Measurements from ENCODE around the gene FIBCD1. TPM values are rescaled to one million over a fixed set of nuclear protein-coding genes. Genes with fewer than 3 reads are reported as not detected.

FIBCD1 gene
- total RNA-seq, 4 donors from 2014 or later, result 0.40 to 0.83 (median 0.42) TPM; not detected in 1

DNA sequence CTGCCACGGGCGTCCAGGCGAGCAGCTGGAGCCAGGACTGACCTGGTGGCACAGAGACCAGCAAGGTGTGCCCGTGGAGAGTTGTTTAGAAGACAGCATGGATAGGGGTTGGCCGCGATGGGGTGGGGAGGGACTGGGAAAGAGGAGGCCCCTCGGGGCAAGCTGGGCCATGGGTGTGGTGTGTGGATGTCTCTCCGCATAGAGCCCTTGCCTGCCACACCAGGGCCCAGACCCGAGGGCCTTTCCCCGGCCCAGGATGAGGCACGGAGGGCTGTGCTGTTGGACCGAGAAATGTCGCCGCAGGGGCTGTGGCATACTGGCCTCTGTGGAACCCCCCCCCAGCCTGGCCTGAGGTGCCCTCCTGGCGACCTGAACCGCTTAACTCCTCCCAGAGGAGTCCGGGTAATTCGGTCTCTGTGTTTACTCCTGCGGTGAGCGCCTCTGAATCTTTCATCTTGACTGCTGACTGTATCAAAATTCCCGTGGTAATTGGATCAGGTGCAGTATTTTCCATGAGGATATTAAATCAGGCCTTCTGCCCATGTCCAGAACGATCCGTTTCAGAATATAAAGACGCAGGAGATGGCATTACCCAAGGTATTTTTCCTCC, 47.4 kb upstream of the FIBCD1 start:
- DNase-seq (ENCODE audit: extremely low spot score), result no peak
- TF ChIP-seq, protein P1, sequence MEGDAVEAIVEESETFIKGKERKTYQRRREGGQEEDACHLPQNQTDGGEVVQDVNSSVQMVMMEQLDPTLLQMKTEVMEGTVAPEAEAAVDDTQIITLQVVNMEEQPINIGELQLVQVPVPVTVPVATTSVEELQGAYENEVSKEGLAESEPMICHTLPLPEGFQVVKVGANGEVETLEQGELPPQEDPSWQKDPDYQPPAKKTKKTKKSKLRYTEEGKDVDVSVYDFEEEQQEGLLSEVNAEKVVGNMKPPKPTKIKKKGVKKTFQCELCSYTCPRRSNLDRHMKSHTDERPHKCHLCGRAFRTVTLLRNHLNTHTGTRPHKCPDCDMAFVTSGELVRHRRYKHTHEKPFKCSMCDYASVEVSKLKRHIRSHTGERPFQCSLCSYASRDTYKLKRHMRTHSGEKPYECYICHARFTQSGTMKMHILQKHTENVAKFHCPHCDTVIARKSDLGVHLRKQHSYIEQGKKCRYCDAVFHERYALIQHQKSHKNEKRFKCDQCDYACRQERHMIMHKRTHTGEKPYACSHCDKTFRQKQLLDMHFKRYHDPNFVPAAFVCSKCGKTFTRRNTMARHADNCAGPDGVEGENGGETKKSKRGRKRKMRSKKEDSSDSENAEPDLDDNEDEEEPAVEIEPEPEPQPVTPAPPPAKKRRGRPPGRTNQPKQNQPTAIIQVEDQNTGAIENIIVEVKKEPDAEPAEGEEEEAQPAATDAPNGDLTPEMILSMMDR (IDR thresholded peaks at IDR 0.05), result no peak
- no peak for TF ChIP-seq EP300 (IDR thresholded peaks at IDR 0.05)
- no peak for TF ChIP-seq POLR2AphosphoS5 (IDR thresholded peaks at IDR 0.05)
- no peaks in the 10 kb centered on the region for H3K36me3 ChIP-seq
- H3K9me3 ChIP-seq, result no peaks in the 10 kb centered on the region
- H3K4me1 ChIP-seq, result no peaks in the 10 kb centered on the region
- H3K27me3 ChIP-seq, result peaks cover 0 to 43% (median 0%) of the 10 kb centered on the region in 4 donors
- intact Hi-C loops (cut with DNase I), result no loop called here
- 62% methylated on average over 11 of the region's 24 CpGs for WGBS
- no peak overlapping the region for H3K27ac ChIP-seq (replicated peaks in 1 of 4)
- H3K4me3 ChIP-seq, result no peak overlapping the region

DNA sequence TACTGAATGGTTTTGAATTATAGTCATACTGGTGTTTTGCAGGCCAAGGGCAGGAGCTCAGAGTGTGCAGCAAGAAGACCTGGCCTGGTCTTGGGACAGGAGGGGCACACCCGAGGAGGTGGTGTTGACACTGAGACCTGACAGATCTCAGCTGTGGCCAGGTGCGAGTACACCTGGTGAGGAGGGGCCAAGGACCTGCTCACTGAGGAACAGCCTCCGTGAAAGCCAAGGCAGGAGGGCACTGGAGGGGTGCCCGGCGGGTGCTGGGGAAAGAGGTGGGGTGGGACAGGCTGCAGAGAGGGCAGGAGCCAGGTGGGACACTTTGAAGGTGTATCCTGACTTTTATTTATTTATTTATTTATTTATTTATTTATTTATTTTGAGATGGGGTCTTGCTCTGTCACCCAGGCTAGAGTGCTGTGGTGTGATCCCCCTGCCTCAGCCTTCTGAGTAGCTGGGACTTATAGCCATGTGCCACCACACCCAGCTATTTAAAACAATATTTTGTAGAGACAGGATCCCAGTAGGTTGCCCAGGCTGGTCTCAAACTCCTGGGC, 46.6 kb upstream of the FIBCD1 start:
- intact Hi-C loops (cut with DNase I), result no loop called here
- H3K9me3 ChIP-seq, result no peaks in the 10 kb centered on the region
- H3K36me3 ChIP-seq, result no peaks in the 10 kb centered on the region
- DNase-seq (ENCODE audit: extremely low spot score), result no peak
- no peak overlapping the region for H3K27ac ChIP-seq (replicated peaks in 1 of 4)
- no peaks in the 10 kb centered on the region for H3K4me1 ChIP-seq
- WGBS, result 89% methylated on average over 5 of the region's 5 CpGs
- peaks cover 0 to 47% (median 0%) of the 10 kb centered on the region in 4 donors for H3K27me3 ChIP-seq
- no peak for TF ChIP-seq EP300 (IDR thresholded peaks at IDR 0.05)
- TF ChIP-seq POLR2AphosphoS5 (IDR thresholded peaks at IDR 0.05), result no peak
- TF ChIP-seq, protein P1 (IDR thresholded peaks at IDR 0.05), result no peak
- TF ChIP-seq POLR2A (IDR thresholded peaks at IDR 0.05; ENCODE audit: low read depth), result no peak
- no peak overlapping the region for H3K4me3 ChIP-seq

DNA sequence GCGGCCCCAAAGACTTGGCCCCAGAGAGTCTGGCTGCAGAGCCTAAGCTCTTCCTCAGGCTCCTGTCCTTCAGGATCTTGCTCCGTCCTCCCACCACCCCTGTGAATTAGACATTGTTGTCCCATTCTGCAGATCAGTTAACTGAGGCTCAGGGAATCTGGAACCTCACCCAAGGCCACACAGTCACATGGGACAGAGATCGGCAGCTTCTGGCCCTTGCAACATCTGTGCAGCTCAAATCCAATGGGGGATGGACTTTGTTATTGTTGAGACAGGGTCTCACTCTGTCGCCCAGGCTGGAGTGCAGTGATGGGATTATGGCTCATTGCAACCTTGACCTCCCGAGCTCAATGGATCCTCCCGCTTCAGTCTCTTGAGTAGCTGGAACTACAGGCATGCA, 46.0 kb upstream of the FIBCD1 start:
- Histone ChIP-seq H3K36me3 (no peaks in the 10 kb centered on the region), H3K4me1 (no peaks in the 10 kb centered on the region), H3K9me3 (no peaks in the 10 kb centered on the region), H3K27me3 (peaks cover 0 to 53% (median 0%) of the 10 kb centered on the region in 4 donors), H3K27ac (replicated peaks in 1 of 4) (no peak overlapping the region), H3K4me3 (no peak overlapping the region)
- intact Hi-C loops (cut with DNase I), result no loop called here
- WGBS, result 83% methylated on average over 6 of the region's 6 CpGs
- TF ChIP-seq, protein P1 (IDR thresholded peaks at IDR 0.05), result no peak
- no peak for TF ChIP-seq POLR2AphosphoS5 (IDR thresholded peaks at IDR 0.05)
- no peak for TF ChIP-seq EP300 (IDR thresholded peaks at IDR 0.05)
- TF ChIP-seq POLR2A (IDR thresholded peaks at IDR 0.05; ENCODE audit: low read depth), result no peak
- DNase-seq (ENCODE audit: extremely low spot score), result no peak

DNA sequence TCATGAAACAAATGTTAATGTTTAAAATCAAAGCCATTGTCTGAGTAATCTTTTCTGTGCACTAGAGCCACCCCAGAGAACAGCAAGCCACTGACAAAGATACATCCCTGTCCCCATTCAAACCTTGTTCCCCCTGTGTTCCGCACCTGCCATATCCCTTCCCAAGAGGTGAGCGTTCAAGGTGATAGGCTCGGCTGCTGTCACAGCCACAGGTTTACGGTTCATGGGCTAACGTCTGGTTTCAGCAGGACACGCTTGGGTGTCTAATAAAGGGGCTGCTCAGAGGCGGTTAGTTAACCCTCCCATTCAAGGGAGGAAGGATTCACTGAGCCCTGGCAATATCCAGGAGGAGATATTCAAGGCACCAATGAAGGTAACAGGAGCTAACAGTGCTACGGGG, 45.5 kb upstream of the FIBCD1 start:
- H3K27me3 ChIP-seq, result peaks cover 0 to 57% (median 0%) of the 10 kb centered on the region in 4 donors
- H3K27ac ChIP-seq (replicated peaks in 1 of 4), result no peak overlapping the region
- no peaks in the 10 kb centered on the region for H3K4me1 ChIP-seq
- DNase-seq (ENCODE audit: extremely low spot score), result no peak
- WGBS, result 95% methylated on average over 8 of the region's 8 CpGs
- no peaks in the 10 kb centered on the region for H3K36me3 ChIP-seq
- TF ChIP-seq, protein P1 (IDR thresholded peaks at IDR 0.05), result no peak
- no peak for TF ChIP-seq POLR2AphosphoS5 (IDR thresholded peaks at IDR 0.05)
- no peak for TF ChIP-seq EP300 (IDR thresholded peaks at IDR 0.05)
- TF ChIP-seq POLR2A (IDR thresholded peaks at IDR 0.05; ENCODE audit: low read depth), result no peak
- intact Hi-C loops (cut with DNase I), result no loop called here
- H3K9me3 ChIP-seq, result no peaks in the 10 kb centered on the region
- H3K4me3 ChIP-seq, result no peak overlapping the region
